Testis (tissue), 3 donors: ENCODE data around the gene C17orf75. TPM values are rescaled to one million over a fixed set of nuclear protein-coding genes. Genes with fewer than 3 reads are reported as not detected.

Experiments
- DNase-seq: peaks from one replicate; pipeline ENCODE4 v3.0.0-alpha.2; 2019
- H3K27ac ChIP-seq, 2 donors: fragments of 200-600 bp; sonication (generic); one replicate each; pipeline ENCODE4 v1.5.1; 2019
- H3K27me3 ChIP-seq: fragments of 200-600 bp; sonication (generic); one replicate; pipeline ENCODE4 v1.5.1; 2019
- H3K36me3 ChIP-seq: fragments of 200-600 bp; sonication (generic); one replicate; pipeline ENCODE4 v1.5.1; 2017; ENCODE audit warnings: low read depth; ENCODE audit errors: missing control alignments
- H3K4me1 ChIP-seq: fragments of 200-600 bp; sonication (generic); one replicate; pipeline ENCODE4 v1.5.1; 2019
- H3K4me3 ChIP-seq, 2 donors: fragments of 200-600 bp; sonication (generic); one replicate each; pipeline ENCODE4 v1.5.1; 2017 to 2019
- H3K9me3 ChIP-seq: fragments of 200-600 bp; sonication (generic); one replicate; pipeline ENCODE4 v1.5.1; 2017
- CTCF ChIP-seq, 3 experiments: fragments of 450-650 bp in 2 of 3; fragments of 200-600 bp in 1 of 3; sonication (generic) in 1 of 3; IDR thresholded peaks; one replicate each; pipeline ENCODE4 v1.5.1; 2016 to 2019; ENCODE audit warnings: antibody characterized with exemption in 3 of 3, mild to moderate bottlenecking in 2 of 3, moderate library complexity in 1 of 3
- POLR2A ChIP-seq: fragments of 450-650 bp; IDR thresholded peaks from one replicate; pipeline ENCODE4 v1.6.1; 2017; ENCODE audit warnings: antibody characterized with exemption, mild to moderate bottlenecking, moderate library complexity
- WGBS, 2 donors: methylation state at CpG; one replicate each; pipeline ENCODE4 v1.1.5; 2018; 5-methylcytosine and 5-hydroxymethylcytosine counted together
- intact Hi-C: fragments of 100-400 bp; cut with DNase I; formaldehyde crosslinking; loops from one replicate; pipeline ENCODE4 v1.15.1; 2023; ENCODE audit warnings: low total_unique reads
- polyA plus RNA-seq: library from polyadenylated mRNA; stranded (reverse); fragments of 350-450 nt; fragmentation: Illumina TruSeq; extraction: RNeasy Lipid Tissue Mini Kit (QIAGEN cat#74804); gene quantifications from one replicate; pipeline ENCODE4 v1.2.3, GENCODE V29; 2014; ENCODE audit warnings: low read depth, low replicate concordance; ENCODE audit not compliant: insufficient read depth
- total RNA-seq, 2 donors: library from RNA; depleted of rRNA; stranded (reverse); fragments of >200 nt; gene quantifications; one replicate each; pipeline ENCODE4 v1.2.3, GENCODE V29; 2016

The C17orf75 gene
- total and polyA plus RNA-seq, 3 donors from 2014 or later, result 27.4 to 39.7 (median 30.8) TPM

GRCh38 chr17:32333187-32333586, 8.8 kb downstream of the C17orf75 start:
- no peak for DNase-seq
- TF ChIP-seq POLR2A (no peak), CTCF (IDR thresholded peaks at IDR 0.05) (no peak)
- Histone ChIP-seq H3K27ac (no peak overlapping the region), H3K4me3 (no peak overlapping the region), H3K36me3 (no peaks in the 10 kb centered on the region), H3K9me3 (no peaks in the 10 kb centered on the region), H3K4me1 (no peaks in the 10 kb centered on the region), H3K27me3 (no peaks in the 10 kb centered on the region)
- intact Hi-C loops, result no loop called here
- WGBS, 2 donors, result 93 to 94% methylated on average over 2 of the region's 2 CpGs

DNA sequence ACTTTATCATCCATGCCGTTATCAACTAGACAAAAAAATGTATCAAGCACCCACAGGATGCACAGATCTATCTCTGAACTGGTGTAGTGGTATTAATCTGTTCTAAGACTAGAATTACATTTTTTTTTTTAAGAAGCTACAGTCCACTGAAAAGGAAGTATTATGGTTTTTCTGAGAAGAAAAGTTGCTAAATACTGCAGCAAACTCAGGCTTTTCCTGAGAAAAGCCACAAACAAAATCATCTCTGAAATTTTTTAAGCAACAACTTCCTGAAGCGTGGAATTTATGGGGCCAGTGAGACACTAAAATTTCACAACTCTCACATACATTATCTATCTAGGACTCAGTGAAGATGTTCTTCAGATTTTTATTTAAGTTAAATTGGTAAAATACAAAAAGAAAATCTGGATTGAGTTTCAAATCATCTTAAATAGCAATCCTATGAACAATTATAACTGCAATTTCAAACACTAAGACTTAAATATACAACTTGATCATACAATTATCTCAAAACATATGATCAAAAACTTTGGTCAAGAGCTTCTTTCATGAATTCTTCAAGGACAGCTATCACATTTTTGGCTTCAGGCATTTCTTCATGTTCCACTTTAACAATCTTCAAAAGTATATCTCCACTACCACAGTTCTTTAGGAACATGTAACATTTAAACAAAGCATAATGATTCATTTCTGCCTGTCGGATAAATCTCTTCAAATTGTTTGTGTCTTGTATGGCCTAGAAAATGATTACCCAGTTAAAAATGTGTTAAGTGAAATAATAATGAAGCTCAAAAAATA, 10.5 kb downstream of the C17orf75 start:
- H3K4me1 ChIP-seq, result no peaks in the 10 kb centered on the region
- intact Hi-C loops, result no loop called here
- no peak overlapping the region for H3K27ac ChIP-seq
- WGBS, 2 donors, result 72 to 83% methylated on average over 3 of the region's 3 CpGs
- no peaks in the 10 kb centered on the region for H3K27me3 ChIP-seq
- no peak for DNase-seq
- TF ChIP-seq CTCF (IDR thresholded peaks at IDR 0.05), result no peak
- no peak for TF ChIP-seq POLR2A
- H3K4me3 ChIP-seq, result no peak overlapping the region
- H3K36me3 ChIP-seq, result no peaks in the 10 kb centered on the region
- no peaks in the 10 kb centered on the region for H3K9me3 ChIP-seq

DNA sequence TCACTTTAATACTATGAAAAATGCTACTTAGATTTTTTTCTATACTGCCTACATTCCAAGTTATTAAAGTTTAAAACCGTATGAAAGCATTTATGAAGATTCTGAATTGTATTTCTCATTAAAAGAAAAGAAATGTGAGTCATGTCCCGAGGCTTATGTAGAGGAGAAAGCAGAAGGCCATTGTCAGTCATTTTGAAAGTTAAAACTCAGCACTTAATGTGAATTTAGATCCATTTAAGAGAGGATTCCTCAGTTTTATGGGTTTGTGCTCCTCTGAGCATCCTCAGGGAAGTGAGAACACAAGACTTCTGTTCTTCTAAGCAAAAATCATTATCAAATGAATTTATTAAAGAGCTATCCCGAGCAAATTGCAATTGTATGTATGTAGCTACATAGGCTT, 11.8 kb downstream of the C17orf75 start:
- H3K4me3 ChIP-seq, result no peak overlapping the region
- no peaks in the 10 kb centered on the region for H3K9me3 ChIP-seq
- 59 to 73% methylated on average over 3 of the region's 3 CpGs for WGBS, 2 donors
- no peaks in the 10 kb centered on the region for H3K27me3 ChIP-seq
- intact Hi-C loops, result no loop called here
- no peak for TF ChIP-seq POLR2A
- TF ChIP-seq CTCF (IDR thresholded peaks at IDR 0.05), result no peak
- H3K27ac ChIP-seq, result no peak overlapping the region
- no peak for DNase-seq
- H3K4me1 ChIP-seq, result no peaks in the 10 kb centered on the region
- H3K36me3 ChIP-seq, result no peaks in the 10 kb centered on the region

- Histone ChIP-seq H3K4me1 (no peaks in the 10 kb centered on the region), H3K27me3 (no peaks in the 10 kb centered on the region), H3K9me3 (no peaks in the 10 kb centered on the region), H3K27ac (no peak overlapping the region), H3K4me3 (no peak overlapping the region), H3K36me3 (no peaks in the 10 kb centered on the region)
- intact Hi-C loops, result no loop called here
- no peak for TF ChIP-seq POLR2A
- no peak for TF ChIP-seq CTCF (IDR thresholded peaks at IDR 0.05)
- WGBS, 2 donors, result 86 to 96% methylated on average over 1 of the region's 1 CpG
- DNase-seq, result no peak
These were observed 14.1 kb downstream of the C17orf75 start for GRCh38 chr17:32327911-32328310.
